GM18873 (cell line): ENCODE measurements around the gene VEGFB.
"Not testable (repeated sequence)": the region's sequence is repeated elsewhere in the genome, so short reads cannot be mapped to it uniquely, and the experiment has no call there.

Source experiments
- ATAC-seq: cut with Tn5 transposase; IDR thresholded peaks from one replicate; pipeline ENCODE4 v1.9.1; 2021; ENCODE audit warnings: mild to moderate bottlenecking, moderate library complexity, moderate number of reproducible peaks; ENCODE audit not compliant: unreplicated experiment, low FRiP score

VEGFB gene

GRCh38 chr11:64245401-64245796 is 11.0 kb downstream of the VEGFB start:
- ATAC-seq: no peak

GRCh38 chr11:64245797-64246620 is 11.6 kb downstream of the VEGFB start:
- no peak for ATAC-seq

GRCh38 chr11:64246621-64246870 is 12.2 kb downstream of the VEGFB start:
- ATAC-seq: not testable (repeated sequence)

- no peak for ATAC-seq
These were observed 12.7 kb downstream of the VEGFB start, which contains the start of gene PPP1R14B for GRCh38 chr11:64246871-64247728. TSS of gene PPP1R14B (minus strand) at chr11:64246943. CDS start at chr11:64246673, 270 bp downstream.

- no peak for ATAC-seq
These were observed 13.5 kb downstream of the VEGFB start for GRCh38 chr11:64247729-64248531.

- no peak for ATAC-seq
These were observed 14.2 kb downstream of the VEGFB start for GRCh38 chr11:64248578-64248977.

- no peak for ATAC-seq
These were observed 14.7 kb downstream of the VEGFB start for GRCh38 chr11:64249038-64249437.

GRCh38 chr11:64249563-64250414 is 15.4 kb downstream of the VEGFB start:
- ATAC-seq: no peak

GRCh38 chr11:64250415-64251015 is 16.1 kb downstream of the VEGFB start:
- ATAC-seq: no peak

GRCh38 chr11:64251016-64251752 is 16.8 kb downstream of the VEGFB start, which contains the start of gene PLCB3:
TSS of gene PLCB3 (plus strand) at chr11:64251530. CDS start at chr11:64251650, 120 bp downstream.
- ATAC-seq: no peak

GRCh38 chr11:64251753-64252002 is 17.3 kb downstream of the VEGFB start:
- ATAC-seq: no peak

- no peak for ATAC-seq
These were observed 17.9 kb downstream of the VEGFB start for GRCh38 chr11:64252003-64252872.

GRCh38 chr11:64253043-64253442 is 18.7 kb downstream of the VEGFB start:
- no peak for ATAC-seq

GRCh38 chr11:64253481-64253880 is 19.1 kb downstream of the VEGFB start:
- no peak for ATAC-seq

GRCh38 chr11:64254326-64254725 is 19.9 kb downstream of the VEGFB start:
- no peak for ATAC-seq

- no peak for ATAC-seq
These were observed 21.0 kb downstream of the VEGFB start for GRCh38 chr11:64255135-64256128.

- no peak for ATAC-seq
These were observed 21.9 kb downstream of the VEGFB start for GRCh38 chr11:64256300-64256699.
